ENCODE measurements around the gene LMAN2L.

DNA sequence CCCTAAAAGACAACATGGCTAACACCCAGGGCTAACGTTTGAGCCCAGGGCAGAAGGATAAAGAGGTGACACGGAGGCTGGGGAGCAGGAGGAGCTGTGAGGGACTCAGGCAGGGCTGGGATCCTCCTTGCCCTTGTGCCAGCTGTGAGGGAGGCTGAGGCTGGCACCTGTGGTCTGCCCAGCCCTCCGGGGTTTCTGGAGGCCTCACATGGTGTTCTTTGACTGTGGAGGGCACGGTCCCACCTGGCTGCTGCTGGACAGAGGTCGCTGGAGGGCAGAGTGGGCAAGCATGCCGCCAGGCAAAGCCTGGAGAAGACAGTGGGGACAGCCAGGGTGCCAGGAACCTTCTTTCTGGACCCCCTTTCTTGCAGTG lies 49.4 kb upstream of the LMAN2L start:
- TF ChIP-seq, protein P1, sequence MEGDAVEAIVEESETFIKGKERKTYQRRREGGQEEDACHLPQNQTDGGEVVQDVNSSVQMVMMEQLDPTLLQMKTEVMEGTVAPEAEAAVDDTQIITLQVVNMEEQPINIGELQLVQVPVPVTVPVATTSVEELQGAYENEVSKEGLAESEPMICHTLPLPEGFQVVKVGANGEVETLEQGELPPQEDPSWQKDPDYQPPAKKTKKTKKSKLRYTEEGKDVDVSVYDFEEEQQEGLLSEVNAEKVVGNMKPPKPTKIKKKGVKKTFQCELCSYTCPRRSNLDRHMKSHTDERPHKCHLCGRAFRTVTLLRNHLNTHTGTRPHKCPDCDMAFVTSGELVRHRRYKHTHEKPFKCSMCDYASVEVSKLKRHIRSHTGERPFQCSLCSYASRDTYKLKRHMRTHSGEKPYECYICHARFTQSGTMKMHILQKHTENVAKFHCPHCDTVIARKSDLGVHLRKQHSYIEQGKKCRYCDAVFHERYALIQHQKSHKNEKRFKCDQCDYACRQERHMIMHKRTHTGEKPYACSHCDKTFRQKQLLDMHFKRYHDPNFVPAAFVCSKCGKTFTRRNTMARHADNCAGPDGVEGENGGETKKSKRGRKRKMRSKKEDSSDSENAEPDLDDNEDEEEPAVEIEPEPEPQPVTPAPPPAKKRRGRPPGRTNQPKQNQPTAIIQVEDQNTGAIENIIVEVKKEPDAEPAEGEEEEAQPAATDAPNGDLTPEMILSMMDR (IDR thresholded peaks at IDR 0.05; ENCODE audit: low read depth, low read length, poor library complexity, severe bottlenecking): no peak
- TF ChIP-seq EZH2phosphoT487 (IDR thresholded peaks at IDR 0.05; ENCODE audit: borderline replicate concordance, low read length): no peak

All from DOHH2 (cell line).